GM12801 (cell line): Measurements from ENCODE around the gene CERS6.

Experiments used
- CTCF ChIP-seq: IDR thresholded peaks from one replicate; pipeline ENCODE4 v1.5.1; 2011; ENCODE audit warnings: control low read depth; ENCODE audit not compliant: insufficient read length; ENCODE audit errors: extremely low read depth

The CERS6 gene

DNA sequence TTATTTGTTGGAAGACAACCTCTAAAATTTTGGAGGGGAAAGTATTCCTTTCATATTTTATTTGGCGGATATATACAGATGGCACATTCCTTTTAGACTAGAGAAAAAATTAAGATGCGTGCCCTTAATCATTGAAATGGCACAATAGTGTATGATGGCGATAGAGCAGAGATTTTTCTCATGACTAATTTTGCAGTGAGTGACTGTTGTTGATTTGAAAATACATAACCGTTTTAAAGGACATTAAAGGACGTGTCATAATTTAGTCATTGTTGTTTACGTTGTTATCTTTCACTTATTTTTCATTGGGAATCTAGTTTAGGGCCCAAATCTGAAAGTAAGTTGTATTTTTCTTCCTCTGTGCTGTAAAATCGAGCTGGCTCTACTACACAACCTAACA is 61.7 kb downstream of the CERS6 start:
- TF ChIP-seq CTCF: no peak

DNA sequence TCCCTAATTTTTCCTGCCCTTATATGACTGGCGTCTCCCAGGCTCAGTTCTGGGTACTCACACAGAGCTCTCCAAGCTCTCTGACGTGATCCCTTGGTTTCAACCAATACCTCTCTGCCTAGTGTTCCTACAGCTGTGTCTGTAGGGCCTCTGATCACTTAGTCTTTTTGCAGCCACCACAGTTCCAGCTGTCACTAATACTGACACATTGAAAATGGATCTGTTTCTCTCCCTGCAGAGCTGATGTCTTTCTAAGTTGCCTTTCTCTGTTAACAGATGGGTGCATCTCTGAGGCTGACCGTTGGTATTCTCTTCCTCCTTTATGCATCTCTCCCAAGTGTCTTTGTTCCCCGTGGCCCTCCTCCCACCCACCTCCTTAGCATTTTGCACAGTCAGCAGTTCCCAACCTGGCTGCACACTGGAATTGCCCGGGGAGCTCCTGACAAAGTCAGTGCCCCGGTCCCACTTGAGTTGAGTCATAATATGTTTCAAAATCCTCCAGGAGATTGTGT is 62.5 kb downstream of the CERS6 start:
- no peak for TF ChIP-seq CTCF

DNA sequence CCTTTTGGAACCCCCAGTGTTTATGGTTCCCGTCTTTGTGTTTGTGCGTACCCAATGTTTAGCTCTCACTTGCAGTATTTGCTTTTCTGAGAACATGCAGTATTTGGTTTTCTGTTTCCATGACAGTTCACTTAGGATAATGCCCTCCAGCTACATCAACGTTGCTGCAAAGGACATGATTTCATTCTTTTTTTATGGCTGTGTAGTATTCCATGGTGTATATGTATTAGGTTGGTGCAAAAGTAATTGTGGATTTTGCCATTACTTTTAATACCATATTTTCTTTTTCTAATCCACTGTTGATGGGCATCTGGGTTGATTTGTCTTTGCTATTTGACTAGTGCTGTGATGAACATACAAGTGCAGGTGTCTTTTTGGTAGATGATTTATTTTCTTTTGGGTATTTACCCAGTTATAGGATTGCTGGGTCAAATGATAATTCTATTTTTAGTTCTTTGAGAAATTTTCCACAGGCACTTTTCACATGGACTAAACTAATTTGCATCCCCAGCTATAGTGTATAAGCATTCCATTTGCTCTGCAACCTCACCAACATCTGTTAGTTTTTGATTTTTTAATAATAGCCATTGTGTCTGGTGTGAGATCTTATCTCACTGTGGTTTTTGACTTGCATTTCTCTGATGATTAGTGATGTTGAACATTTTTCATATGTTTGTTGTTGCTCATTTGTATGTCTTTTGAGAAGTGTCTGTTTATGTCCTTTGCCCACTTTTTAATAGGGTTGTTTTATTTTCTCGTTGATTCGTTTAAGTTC is 63.6 kb downstream of the CERS6 start:
- TF ChIP-seq CTCF: no peak

GRCh38 chr2:168521053-168521741 is 65.1 kb downstream of the CERS6 start:
- no peak for TF ChIP-seq CTCF

DNA sequence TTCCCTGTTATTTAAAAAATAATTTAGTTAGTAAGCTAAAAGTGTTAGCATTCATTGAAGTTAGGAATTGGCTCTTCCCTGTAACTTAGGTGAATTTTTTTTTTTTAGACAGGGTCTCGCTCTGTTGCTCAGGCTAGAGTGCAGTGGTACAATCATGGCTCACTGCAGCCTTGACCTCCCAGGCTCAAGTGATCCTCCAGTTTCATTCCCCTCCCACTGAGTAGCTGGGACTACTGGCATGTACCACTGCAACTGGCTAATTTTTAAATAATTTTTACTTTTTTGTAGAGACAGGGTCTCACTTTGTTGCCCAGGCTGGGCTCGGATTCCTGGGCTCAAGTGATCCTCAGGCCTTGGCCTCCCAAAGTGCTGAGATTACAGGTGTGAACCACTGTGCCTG is 66.4 kb downstream of the CERS6 start:
- TF ChIP-seq CTCF: no peak

- TF ChIP-seq CTCF: no peak
These were observed 67.9 kb downstream of the CERS6 start for GRCh38 chr2:168524005-168524404.

DNA sequence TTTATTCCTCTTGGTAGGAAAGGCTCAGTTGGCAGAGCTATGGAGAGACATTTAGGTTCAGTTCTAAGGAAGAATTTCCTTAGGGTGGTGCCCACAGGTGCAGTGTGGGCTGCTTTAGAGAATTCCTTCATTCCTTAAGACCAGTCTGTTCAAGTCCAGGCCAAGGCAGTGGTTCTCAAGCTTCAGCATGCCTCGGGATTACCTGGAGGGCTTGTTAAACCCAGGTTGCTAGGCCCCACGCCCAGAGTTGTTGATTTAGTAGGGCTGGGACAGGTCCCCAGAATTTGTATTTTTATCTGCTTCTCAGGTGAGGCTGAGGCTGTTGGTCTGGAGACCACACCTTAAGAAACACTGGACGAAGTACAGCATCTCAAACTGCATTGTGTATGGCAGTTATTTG is 68.9 kb downstream of the CERS6 start:
- TF ChIP-seq CTCF: no peak
